ENCODE data around the gene SPDL1.

DNA sequence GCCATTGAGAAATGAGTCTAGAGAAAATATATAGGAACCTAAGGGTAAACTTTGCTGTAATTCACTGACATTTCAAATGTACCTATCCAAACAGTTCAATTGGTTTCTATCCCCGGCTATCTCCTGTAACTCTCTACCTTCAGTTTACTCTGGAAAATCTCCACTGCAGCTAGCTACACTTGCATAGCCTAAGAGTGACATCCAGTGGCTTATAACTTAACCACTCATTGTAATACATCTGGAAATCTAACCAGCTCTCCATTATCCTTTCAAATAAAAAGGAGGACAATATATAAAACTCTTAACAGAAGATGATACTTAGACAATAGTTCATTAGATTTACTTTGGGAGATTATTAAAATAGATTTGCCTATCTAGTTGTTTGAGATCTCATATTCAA lies 35.3 kb upstream of the SPDL1 start:
- TF ChIP-seq, protein P1, sequence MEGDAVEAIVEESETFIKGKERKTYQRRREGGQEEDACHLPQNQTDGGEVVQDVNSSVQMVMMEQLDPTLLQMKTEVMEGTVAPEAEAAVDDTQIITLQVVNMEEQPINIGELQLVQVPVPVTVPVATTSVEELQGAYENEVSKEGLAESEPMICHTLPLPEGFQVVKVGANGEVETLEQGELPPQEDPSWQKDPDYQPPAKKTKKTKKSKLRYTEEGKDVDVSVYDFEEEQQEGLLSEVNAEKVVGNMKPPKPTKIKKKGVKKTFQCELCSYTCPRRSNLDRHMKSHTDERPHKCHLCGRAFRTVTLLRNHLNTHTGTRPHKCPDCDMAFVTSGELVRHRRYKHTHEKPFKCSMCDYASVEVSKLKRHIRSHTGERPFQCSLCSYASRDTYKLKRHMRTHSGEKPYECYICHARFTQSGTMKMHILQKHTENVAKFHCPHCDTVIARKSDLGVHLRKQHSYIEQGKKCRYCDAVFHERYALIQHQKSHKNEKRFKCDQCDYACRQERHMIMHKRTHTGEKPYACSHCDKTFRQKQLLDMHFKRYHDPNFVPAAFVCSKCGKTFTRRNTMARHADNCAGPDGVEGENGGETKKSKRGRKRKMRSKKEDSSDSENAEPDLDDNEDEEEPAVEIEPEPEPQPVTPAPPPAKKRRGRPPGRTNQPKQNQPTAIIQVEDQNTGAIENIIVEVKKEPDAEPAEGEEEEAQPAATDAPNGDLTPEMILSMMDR (IDR thresholded peaks at IDR 0.05 in 4 of 5, conservative IDR thresholded peaks at IDR 0.05 in 1 of 5) = no peak
- TF ChIP-seq POLR2A (IDR thresholded peaks at IDR 0.05) = no peak
